Fibroblast of peridontal ligament (primary cell): ENCODE results near the gene LPP.

ENCODE experiments used
- DNase-seq: peaks from one replicate; pipeline ENCODE4 v3.0.0-alpha.2; 2010; ENCODE audit errors: extremely low read depth

The LPP gene, protein sequence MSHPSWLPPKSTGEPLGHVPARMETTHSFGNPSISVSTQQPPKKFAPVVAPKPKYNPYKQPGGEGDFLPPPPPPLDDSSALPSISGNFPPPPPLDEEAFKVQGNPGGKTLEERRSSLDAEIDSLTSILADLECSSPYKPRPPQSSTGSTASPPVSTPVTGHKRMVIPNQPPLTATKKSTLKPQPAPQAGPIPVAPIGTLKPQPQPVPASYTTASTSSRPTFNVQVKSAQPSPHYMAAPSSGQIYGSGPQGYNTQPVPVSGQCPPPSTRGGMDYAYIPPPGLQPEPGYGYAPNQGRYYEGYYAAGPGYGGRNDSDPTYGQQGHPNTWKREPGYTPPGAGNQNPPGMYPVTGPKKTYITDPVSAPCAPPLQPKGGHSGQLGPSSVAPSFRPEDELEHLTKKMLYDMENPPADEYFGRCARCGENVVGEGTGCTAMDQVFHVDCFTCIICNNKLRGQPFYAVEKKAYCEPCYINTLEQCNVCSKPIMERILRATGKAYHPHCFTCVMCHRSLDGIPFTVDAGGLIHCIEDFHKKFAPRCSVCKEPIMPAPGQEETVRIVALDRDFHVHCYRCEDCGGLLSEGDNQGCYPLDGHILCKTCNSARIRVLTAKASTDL

DNA sequence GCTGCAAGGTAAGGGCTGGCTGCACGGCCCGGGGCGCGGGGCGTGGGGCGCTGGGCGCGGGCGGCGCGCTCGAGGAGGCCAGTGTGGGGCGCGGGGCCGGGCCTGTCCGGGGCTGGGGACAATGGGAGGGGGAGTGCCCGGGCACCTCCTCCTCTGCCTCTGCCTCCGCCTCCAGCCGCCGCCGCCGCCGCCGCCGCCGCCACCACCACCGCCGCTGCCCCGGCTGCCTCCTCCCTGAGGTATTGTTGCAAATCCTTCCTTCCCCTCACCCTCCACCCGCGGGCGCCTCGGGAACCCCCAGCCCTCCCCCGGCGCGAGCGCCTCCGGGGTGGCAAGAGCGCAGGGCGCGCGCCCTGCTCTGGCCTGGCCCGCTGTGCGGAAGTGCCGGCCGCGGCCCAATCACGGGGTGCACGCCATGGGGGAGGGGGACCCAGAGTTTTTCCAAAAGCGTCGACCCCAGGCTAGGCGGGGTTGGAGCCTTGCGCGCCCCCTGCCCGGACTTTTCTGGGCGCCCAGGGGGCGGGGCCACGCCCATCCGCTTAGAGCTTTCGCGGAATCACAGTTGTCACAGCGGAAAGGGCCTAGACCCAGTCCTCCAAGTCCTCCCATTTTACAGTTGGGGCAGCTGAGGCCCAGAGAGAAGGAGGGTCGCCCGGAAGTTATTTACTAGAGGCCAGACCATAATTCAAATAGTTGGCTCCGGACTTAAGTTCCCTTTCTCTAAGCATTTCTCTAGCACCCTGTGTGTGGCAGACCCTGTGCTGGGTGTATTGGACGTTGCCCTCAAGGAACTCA, at the start of gene LPP:
LPP (plus strand) TSS at position 144 of the 795 bp plus-strand sequence. CDS start 251,964 bp downstream, outside the sequence.
- DNase-seq = peak; percentile 62

DNA sequence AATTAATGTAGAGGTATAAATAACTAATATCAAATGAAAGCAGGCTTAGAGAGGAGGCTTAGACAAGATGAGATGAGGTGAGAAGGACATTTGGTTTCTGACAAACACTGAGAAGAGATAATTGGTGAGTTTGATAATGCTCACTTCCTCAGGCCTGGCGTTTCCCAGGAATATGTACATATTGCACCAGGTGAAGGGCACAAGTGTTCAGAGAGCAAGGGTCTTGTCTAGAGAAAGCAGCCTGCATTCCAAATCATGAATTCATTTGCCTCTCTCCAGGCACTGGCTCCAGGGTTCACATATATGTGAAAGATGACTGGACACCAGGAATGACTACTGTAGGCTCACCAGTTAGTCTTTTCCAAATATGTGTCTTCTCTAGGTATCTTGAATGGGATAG, 48.0 kb upstream of the LPP start:
- DNase-seq = no peak

DNA sequence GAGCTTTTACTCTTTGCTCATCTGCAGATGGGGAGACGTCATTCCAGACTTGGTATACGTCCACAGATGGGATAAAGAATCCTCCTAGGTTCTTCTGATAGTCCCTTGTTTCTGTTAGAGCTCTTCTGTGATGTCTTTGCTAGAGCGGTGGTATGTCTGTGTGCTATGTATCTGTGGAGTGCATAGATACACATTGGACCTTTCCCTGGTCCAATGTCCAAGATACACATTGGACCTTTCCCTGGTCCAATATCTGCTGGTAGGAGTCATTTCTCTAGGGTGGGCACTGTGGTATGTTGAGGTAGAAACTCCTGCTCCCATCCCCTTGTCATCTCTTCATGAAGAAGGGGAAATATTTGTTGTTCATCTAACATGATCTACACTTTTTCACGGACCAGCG, 47.5 kb upstream of the LPP start:
- no peak for DNase-seq

DNA sequence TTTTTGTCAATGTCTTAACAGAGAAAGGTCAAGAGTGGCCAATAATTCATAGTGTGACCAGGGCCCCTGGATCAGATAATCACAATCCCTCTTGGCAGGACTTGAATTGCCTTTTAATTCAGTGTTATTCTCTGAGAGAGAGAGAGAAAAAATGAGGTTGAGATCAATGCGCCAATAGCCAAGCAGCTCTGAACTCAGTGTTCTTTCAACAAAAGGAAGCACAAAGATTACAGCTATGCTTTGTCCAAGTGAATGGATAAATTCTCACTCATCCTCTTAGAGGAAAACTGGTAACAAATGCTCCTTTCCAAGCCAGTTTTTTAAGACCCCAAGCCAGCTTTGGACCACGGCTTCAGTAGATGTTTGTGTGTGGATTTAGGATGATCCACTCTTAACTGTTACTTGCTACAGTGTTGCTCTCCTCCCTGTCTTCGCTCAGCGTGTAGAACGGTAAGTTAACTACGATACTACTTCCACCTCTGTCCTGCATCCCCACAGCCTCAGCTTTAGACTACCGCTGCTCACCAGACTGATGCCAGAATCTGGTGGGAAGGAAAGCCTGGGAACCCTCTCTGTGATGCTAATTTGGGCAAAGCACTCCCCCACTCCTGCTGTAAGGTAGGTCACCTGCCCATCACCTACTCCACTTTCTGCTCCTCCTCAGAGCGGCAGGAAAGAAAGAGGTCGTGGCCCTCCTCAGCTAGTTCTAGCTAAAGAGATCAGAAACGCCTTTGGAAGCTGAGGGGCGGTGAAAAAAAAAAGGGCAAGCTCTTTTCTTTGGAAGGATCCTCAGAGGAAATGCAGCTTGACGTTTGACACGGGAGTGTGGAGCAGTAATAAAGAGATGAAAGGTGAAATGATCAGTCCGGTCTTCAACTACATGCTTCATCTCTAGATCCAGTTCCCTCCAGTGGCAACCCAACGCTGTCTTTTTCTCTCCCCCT, 46.8 kb upstream of the LPP start:
- DNase-seq = no peak

DNA sequence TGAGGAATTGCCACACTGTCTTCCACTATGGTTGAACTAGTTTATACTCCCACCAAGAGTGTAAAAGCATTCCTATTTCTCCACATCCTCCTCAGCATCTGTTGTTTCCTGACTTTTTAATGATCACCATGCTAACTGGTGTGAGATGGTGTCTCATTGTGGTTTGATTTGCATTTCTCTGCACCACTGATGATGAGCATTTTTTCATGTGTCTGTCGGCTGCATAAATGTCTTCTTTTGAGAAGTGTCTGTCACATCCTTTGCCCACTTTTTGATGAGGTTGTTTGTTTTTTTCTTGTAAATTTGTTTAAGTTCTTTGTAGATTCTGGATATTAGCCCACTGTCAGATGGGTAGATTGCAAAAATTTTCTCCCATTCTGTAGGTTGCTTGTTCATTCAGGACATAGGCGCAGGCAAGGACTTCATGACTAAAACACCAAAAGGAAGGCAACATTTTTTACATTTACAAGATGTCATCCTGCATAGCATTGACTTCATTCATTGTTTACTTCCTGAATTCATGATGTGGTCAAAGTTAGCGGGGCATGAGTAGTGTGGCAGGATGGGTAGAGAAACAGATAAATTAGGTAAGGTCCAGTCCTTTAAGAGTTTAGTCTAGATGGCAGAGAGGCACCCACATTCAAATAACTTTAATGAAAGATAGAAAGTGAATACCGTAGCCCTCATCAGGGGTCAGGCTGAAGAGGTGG, 45.1 kb upstream of the LPP start:
- no peak for DNase-seq

DNA sequence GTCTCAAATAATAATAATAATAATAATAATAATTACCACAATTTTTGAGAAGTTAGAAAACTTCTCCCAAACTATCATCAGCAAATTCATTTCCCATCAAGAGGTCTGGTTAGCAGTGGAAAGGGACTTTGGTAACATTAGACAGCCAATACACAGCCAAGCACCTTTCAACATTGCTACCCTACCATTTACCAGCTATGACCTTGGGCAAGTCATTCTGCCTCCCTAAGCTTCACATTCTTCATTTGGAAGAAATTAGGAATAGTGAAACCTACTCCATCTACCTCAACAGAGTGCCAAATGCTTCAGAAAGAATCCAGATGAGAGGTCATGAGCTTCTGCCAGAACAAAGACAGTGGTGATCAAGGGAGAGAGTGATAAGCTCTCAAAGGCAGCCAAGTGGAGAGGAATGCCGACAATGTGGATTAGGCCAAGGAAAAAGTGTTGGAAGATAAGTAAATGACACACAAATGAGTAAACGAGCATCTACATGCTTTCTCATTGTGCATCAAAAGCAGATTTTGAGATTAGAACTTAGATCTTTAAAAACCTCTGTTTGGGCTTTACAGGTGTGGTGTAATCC, 42.9 kb upstream of the LPP start:
- no peak for DNase-seq

DNA sequence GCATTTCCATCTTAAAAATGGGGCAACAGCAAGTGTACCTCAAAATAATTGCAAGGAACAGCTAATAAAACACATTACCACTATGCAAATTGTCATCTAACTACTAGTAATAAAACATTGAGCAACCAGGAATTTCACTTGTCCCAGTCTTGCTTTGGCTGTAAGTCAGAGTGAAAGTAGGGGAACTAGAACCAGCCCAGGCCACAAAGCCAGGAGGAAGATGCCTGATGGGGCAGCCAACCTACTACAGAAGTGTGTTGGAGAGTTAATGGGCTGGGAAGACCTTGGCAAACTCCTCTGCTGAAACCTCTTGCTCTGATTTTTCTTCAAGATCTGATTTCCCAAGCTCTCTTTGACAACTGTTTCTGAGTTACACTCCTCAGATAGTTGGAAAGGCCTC, 40.2 kb upstream of the LPP start:
- DNase-seq = no peak

DNA sequence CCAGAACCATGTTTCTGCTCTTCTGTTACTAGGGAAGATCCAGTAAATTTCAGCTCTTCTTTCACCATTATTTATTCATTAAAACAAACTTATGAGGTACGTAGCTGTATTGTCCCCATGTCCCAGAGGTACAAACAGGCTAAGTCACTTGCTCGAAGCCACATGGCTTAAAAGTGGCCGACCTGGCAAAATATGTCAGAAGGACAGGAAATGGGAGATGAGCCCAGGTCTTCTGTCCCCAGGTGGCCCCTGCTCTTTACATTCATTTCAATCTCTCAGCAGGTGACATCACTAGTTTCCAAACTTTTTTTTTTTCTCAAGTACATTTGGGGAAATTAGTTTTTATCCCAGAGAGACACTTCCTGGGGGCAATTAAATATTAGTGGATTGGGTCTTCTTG, 34.1 kb upstream of the LPP start:
- no peak for DNase-seq

DNA sequence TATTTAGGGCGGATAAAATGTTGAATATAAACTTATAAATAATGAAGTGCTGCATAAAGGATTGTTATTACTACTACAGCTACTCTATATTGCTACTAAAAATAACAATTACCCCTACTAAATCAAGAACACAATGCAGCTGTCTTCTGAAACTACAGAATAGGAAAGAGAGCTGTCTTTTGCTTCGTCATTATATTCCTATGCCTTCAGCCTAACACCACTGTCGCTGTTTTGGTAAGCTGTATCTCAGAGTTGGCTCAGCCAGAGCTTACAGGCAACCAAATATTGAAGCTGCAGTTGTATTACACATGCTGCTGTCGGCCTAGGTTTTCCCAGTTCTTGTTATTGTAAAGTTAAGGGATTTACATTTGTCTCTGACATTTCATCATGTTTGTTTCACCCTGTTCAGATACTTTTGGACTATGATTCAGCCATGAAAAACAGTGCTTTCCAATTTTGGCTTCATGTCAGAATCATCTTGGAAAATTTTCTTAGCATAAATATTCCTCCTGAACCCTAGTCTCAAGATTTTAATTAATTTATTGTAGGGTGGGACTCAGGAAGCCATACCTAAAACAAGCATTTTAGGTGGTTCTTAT, 31.3 kb upstream of the LPP start:
- no peak for DNase-seq

DNA sequence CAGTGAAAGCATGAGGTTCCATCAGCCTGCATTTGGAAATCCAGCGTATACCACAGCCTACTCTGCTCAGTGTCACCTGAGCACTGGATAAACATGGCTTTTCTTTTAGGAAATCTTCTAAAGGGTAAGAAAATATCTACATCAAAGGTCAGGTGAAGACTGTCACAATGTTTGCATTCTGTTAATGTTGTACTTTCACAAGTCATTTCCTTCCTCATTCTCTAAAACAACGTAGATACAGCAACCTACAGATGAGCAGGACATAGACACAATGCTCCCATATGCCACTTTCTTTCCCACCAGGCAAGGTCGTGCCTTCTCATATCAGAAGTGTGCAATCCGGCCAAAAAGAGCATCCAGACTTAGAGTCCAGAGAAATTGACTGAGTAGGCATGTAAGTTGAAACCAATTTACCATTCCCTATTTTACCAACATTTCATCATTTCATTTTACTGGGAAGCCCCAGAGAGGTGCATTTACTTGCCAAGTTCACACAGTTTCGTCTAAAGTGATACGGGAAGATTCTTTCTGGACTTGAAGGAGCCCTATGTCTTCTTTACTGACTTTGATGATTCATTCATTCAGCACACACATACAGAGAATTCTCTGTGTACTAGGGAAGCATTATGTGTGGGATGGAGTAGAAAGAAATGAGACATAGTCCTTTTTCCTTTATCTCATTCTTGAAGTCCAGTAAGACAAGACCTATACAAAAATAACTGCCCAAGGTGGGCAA, 30.6 kb upstream of the LPP start:
- DNase-seq = peak; percentile 55

DNA sequence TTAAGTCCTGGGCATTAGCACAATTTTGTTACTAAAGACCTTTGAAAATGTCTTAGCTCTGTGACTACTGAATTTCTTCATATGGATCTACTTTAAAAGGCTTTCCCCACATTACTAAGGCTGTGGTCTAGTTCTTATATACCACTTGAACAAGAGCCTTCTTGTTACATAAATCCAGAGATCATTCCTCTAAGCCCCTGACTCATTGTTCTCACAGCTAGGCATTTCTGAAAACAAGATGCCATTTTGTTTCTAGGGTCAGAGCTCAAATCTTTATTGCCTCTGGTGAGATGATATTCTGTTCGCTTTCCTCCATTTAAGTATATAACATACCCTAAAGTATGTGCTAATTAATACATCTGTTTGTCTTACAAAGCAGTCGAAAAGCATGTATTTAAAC, 29.8 kb upstream of the LPP start:
- peak; percentile 48 for DNase-seq

DNA sequence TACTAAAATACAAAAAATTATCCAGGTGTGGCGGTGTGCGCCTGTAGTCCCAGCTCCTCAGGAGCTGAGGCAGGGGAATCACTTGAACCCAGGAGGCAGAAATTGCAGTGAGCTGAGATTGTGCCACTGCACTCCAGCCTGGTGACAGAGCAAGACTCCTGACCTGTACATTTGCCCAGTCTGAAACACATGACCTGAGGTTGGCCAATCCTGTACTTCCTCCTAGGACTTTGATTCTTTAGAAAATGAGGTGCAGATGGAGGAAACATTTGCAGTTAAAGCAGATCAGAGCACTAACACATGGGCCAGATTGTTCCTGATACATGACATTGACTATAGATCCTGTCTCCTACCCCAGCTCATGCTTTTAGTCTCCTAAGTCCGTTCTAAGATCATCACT, 28.9 kb upstream of the LPP start:
- DNase-seq = no peak

DNA sequence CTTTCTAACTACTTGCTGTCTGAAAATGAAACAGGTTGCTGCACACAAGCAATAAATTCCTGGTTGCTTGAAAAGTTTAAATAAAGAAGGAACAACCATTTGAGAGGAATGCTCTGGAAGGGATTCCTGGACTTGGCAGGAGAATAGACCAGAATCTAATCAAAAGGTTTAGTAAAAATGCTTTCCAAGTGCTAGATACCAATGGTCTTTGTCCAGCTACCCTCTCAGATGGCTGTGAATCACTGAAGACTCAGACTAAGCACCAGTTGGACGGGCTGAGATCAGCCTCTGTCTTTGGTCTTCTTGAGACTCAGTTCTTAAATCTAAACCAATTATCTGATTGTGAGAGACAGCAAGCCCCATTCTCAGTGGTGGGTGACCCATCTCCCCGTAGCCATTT, 27.7 kb upstream of the LPP start:
- DNase-seq = peak; percentile 88

DNA sequence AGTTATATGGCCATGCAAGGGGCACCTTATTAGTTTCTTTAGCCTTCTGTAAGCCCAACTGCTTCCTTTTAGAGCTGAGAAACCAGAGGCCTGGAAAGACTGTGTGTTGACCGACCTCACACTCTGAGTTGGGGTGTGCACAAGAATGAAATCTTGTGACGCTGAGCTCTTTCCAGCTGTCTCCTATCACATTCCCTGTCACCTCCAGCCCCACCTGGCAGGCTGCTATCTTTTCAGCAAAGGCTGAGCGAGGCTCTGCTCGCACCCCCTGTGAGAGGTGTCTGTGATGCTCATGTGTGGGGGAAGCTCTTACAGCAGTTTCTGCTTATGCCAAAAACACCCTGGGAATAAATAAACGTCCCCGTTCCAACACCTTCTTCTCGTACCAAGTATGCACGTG, 27.0 kb upstream of the LPP start:
- DNase-seq = no peak

DNA sequence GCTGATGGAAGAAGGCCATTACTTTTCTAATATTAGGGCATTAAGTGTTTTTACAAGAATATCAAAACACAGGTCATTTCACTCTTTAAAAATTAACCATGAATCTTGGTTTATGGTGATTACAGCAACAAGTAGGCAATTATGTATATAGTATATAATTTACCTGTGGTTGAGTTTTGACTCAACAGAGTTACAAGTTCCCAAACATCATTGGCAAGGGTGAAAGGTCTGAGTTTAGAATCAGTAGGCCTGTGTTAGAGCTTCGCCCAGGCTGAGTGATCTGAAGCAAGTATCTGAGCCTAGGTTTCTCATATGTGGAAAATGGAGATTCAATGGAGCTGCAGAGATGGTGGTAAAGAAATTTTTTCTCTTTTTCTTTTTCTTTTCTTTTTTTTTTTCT, 25.1 kb upstream of the LPP start:
- no peak for DNase-seq

DNA sequence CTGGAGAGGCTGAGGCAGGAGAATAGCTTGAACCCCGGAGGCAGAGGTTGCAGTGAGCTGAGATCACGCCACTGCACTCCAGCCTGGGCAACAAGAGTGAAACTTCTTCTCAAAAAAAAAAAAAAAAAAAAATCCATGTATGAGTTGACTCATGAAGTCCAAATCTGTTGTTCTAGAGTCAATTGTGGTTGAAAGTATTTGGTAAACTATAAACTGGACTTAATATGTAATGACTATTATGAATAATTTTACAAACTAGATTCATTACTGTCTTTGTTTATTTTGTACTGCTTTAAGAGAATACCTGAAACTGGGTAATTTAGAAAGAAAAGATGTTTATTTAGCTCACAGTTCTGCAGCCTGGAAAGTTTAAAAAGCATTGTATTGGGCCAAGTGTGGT, 22.9 kb upstream of the LPP start:
- peak; percentile 28 for DNase-seq

DNA sequence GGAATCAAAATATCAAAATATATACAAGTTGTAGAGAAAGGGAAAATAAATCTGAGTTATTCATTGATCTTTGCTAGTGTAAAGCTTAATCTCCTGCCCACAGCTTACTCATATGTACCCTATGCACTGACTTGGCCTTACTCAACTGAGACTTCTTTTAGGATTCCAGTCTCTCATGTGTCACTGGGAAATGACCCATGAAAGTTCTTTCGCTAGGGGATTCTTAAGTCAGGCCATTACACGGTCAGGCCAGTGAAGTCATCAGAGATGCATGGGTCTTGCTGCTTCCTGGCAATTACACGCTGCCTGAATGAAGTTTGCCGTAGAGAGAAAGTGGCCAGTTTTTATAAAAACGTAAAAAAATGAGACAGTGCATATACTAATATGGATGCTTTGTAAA, 20.7 kb upstream of the LPP start:
- peak; percentile 92 for DNase-seq

DNA sequence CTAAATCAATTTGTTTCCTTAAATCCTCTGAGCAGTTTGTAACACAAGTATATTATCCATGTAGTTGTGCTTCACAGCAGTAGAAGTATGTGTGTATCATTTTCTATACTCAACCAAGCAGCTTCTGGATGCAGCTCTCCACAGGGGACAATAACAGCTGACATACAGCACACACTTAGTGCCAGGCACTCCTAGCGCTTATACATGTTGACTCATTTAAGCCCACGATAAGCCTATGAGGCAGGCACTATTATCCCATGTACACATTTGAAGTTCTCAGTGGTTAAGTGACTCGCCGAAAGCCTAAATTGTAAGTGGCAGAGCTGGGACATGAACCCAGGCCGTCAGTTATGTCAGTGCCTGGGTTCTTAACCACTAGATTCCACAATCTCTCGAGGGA, 20.3 kb upstream of the LPP start:
- DNase-seq = peak; percentile 48

DNA sequence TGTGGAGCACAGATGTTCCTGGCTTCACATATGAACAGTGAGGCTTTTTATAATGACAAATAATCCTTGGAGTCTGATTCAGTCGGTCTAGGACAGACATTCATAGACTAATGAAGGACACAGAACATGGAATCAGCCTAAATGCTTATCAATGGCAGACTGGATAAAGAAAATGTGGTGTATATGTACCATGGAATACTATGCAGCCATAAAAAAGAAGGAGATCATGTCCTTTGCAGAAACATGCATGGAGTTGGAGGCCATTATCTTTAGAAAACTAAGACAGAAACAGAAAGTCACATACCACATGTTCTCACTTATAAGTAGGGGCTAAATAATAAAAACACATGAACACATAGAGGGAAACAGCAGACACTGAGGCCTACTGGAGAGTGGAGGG, 19.9 kb upstream of the LPP start:
- DNase-seq = no peak

DNA sequence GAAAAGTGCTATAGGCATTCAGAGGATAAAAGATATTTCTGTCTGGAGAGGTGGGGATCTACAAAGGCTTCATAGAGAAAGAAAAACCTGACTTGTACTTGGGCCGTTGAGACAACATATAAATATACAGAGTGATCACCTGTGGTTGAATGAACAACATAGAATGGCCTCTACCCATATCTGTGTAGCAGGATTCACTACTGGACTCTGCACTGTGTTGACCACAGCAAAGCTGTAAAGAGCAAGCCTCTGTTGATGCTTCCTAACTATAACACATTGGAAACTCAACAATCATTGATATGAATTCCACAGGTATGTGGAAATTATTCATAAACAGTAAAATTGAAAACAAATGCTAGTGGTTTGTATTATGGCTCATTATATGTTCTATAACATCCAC, 19.1 kb upstream of the LPP start:
- no peak for DNase-seq
